ENCODE measurements around the gene SLC12A7.
A peak's percentile ranks its signal among the peaks of the same experiment; 100 is the strongest.

Gene SLC12A7

GRCh38 chr5:1116977-1117376 lies 5.1 kb upstream of the SLC12A7 start:
- Histone ChIP-seq H3K9me3 (ENCODE audit: low read length) (peaks cover 3% of the 10 kb centered on the region), H3K36me3 (ENCODE audit: insufficient read depth, low read length) (no peaks in the 10 kb centered on the region), H3K27me3 (ENCODE audit: insufficient read depth, low read length) (peaks cover 19% of the 10 kb centered on the region), H2AFZ (ENCODE audit: low read depth, low read length) (no peak overlapping the region), H3K4me1 (ENCODE audit: insufficient read depth, low read length) (no peaks in the 10 kb centered on the region), H3K4me3 (ENCODE audit: low read length) (no peak overlapping the region)

DNA sequence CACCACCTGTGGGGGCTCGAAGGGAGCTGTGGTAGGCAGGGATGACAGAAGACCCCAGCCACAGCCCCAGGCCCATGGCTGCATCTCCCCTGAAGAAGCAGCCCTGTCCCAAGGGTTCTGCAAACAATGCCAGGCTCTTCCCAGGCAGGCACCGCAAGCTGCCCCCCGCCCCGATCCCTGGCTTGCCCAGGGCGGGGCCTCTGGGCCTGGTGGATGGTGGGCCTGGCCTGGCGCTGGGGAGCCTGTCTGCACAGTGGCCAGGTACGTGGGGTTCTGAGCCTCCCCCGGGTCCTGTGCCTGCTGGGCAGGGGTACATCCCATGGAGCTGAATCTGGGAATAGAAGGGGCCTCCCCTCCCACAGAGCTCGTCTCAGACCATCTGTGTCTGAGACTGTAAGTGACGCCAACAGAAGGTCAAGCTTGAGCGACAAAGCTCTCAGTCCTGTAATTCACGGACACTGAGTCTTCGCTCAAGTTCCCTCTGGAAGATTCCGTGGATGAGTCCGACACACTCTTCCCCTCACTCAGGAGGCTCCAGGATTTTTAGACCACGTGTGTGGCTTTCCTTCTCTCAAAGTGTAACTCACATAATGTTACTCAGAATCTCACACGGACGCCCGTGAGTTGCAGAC lies 4.4 kb upstream of the SLC12A7 start:
- Histone ChIP-seq H3K36me3 (ENCODE audit: insufficient read depth, low read length) (no peaks in the 10 kb centered on the region), H3K27me3 (ENCODE audit: insufficient read depth, low read length) (peaks cover 19% of the 10 kb centered on the region), H3K4me3 (ENCODE audit: low read length) (no peak overlapping the region), H3K4me1 (ENCODE audit: insufficient read depth, low read length) (no peaks in the 10 kb centered on the region), H3K9me3 (ENCODE audit: low read length) (peaks cover 3% of the 10 kb centered on the region), H2AFZ (ENCODE audit: low read depth, low read length) (no peak overlapping the region)

- H3K4me1 ChIP-seq (ENCODE audit: insufficient read depth, low read length): peaks cover 7% of the 10 kb centered on the region
- no peaks in the 10 kb centered on the region for H3K36me3 ChIP-seq (ENCODE audit: insufficient read depth, low read length)
- H3K27me3 ChIP-seq (ENCODE audit: insufficient read depth, low read length): peaks cover 13% of the 10 kb centered on the region
- H2AFZ ChIP-seq (ENCODE audit: low read depth, low read length): no peak overlapping the region
- peaks cover 3% of the 10 kb centered on the region for H3K9me3 ChIP-seq (ENCODE audit: low read length)
- no peak overlapping the region for H3K4me3 ChIP-seq (ENCODE audit: low read length)
Observed at GRCh38 chr5:1115123-1115815, 3.4 kb upstream of the SLC12A7 start.

DNA sequence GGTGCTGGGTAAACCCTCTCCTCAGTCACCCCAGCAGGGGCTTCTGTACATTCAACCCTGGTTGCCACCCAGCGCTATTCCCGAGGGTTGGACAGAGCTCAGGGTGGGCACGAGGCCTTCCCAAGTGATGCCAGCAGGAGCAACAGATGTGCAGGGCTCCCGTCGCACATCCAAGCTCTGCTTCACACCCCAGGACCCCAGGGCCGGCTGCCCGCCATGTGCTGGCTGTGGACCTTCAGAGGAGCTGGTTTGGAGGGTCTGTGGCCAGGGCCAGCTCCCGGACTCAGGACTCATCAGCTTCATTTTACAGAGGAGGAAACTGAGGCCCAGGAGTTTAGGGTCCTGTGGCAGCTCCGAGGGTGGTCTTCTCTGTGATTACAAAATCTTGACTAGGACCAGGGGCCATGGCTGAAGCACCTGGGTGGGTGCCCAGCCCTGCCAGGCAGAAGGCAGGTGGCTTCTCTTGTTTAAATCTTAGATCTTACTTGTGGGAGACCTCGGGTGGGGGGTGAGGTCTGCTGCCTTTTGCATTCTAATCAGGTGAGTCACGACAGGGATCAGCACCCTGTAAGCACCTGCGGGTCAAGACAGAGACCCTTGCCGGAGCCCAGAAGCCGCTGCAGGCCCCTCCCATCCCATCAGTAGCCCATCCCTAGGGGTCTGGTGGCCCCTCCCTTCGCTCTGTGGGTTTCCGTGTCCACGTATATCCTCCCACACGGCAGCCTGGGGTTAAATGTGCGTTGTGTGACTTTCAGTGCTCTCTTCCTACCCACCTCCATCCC lies 2.1 kb upstream of the SLC12A7 start:
- Histone ChIP-seq H3K27me3 (ENCODE audit: insufficient read depth, low read length) (peaks cover 11% of the 10 kb centered on the region), H3K9me3 (ENCODE audit: low read length) (peaks cover 3% of the 10 kb centered on the region), H3K4me3 (ENCODE audit: low read length) (no peak overlapping the region), H3K36me3 (ENCODE audit: insufficient read depth, low read length) (no peaks in the 10 kb centered on the region), H2AFZ (ENCODE audit: low read depth, low read length) (no peak overlapping the region), H3K4me1 (ENCODE audit: insufficient read depth, low read length) (peaks cover 7% of the 10 kb centered on the region)

GRCh38 chr5:1113332-1113690 lies 1.4 kb upstream of the SLC12A7 start:
- Histone ChIP-seq H3K4me1 (ENCODE audit: insufficient read depth, low read length) (peaks cover 7% of the 10 kb centered on the region), H3K9me3 (ENCODE audit: low read length) (peaks cover 3% of the 10 kb centered on the region), H3K27me3 (ENCODE audit: insufficient read depth, low read length) (peaks cover 7% of the 10 kb centered on the region), H3K4me3 (ENCODE audit: low read length) (no peak overlapping the region), H2AFZ (ENCODE audit: low read depth, low read length) (no peak overlapping the region), H3K36me3 (ENCODE audit: insufficient read depth, low read length) (no peaks in the 10 kb centered on the region)

GRCh38 chr5:1112596-1113331 lies 901 bp upstream of the SLC12A7 start:
- Histone ChIP-seq H2AFZ (ENCODE audit: low read depth, low read length) (no peak overlapping the region), H3K9me3 (ENCODE audit: low read length) (peaks cover 3% of the 10 kb centered on the region), H3K27me3 (ENCODE audit: insufficient read depth, low read length) (peaks cover 7% of the 10 kb centered on the region), H3K4me3 (ENCODE audit: low read length) (no peak overlapping the region), H3K36me3 (ENCODE audit: insufficient read depth, low read length) (no peaks in the 10 kb centered on the region), H3K4me1 (ENCODE audit: insufficient read depth, low read length) (peaks cover 7% of the 10 kb centered on the region)

DNA sequence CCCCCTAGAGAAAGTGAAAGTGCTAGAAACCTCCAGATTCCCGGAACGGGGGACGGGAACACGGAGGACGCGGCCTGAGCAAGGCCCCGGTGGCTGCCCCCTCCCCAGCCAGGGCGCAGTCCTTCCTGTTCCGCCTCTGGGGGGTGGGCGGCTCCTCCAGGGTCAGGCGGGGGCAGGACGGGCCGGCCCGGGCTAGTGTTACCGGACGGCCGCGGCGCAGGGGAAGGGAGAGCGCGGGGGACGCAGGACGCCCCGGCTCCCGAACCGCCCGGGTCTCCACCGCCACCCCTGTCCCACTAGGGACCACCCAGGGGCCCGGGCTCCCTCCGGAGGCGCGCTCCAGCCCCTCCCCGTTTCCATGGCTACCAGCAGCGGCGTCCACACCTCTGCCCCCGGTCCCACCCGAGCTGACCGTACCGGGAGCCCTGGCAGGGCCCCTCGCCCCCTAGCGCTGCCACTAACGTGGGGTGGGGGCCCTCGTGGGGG lies 579 bp downstream of the SLC12A7 start:
- peaks cover 3% of the 10 kb centered on the region for H3K9me3 ChIP-seq (ENCODE audit: low read length)
- peak overlapping the region; percentile 92 for H2AFZ ChIP-seq (ENCODE audit: low read depth, low read length)
- peaks cover 7% of the 10 kb centered on the region for H3K4me1 ChIP-seq (ENCODE audit: insufficient read depth, low read length)
- peak overlapping the region; percentile 75 for H3K4me3 ChIP-seq (ENCODE audit: low read length)
- H3K36me3 ChIP-seq (ENCODE audit: insufficient read depth, low read length): peaks cover 4% of the 10 kb centered on the region
- H3K27me3 ChIP-seq (ENCODE audit: insufficient read depth, low read length): peaks cover 7% of the 10 kb centered on the region

DNA sequence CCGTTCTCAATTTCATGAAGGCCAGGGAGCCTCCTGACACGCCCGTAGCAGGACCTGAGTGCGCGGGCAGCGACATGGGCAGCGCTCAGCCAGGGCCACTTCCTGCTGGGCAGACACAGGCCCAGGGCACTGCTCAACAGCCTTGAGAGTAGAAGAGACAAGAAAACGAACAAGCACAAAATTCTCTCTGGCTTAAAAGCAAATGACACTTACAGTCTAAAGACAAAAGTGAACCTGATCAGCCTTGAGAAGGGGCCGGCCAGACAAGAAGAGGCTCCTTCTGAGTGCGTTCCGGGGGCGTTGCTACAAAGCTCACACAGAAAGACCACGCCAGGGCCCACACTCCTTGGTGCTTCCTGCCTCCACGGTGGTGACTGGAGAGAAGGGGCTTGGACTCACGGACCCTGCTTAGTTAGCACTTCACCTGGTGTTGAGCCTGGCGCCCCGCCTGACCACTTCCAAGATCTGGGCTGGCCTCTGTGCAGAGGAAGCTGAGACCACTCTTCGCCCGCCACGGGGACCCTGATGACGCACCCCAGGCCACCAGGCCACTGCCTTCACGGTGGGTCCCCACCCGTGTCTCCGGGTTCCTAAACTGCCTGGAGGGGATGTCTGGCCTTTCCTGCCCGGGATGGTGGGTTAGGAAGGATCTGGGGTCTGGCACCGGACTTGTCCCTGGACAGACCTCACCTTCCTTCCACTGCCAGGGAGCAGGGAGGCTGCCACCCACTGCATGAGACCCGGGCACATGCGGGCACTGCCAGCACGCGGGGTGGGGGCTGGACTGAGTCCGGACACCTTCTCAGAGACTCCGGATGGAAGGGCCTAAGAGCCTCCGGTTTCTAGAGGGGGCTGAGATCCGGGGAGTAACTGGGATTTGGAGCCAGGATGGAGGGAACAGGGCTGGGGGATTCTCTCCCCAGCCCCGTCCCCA lies 1.3 kb downstream of the SLC12A7 start:
- peaks cover 7% of the 10 kb centered on the region for H3K27me3 ChIP-seq (ENCODE audit: insufficient read depth, low read length)
- peaks cover 3% of the 10 kb centered on the region for H3K9me3 ChIP-seq (ENCODE audit: low read length)
- peak overlapping the region; percentile 92 for H2AFZ ChIP-seq (ENCODE audit: low read depth, low read length)

DNA sequence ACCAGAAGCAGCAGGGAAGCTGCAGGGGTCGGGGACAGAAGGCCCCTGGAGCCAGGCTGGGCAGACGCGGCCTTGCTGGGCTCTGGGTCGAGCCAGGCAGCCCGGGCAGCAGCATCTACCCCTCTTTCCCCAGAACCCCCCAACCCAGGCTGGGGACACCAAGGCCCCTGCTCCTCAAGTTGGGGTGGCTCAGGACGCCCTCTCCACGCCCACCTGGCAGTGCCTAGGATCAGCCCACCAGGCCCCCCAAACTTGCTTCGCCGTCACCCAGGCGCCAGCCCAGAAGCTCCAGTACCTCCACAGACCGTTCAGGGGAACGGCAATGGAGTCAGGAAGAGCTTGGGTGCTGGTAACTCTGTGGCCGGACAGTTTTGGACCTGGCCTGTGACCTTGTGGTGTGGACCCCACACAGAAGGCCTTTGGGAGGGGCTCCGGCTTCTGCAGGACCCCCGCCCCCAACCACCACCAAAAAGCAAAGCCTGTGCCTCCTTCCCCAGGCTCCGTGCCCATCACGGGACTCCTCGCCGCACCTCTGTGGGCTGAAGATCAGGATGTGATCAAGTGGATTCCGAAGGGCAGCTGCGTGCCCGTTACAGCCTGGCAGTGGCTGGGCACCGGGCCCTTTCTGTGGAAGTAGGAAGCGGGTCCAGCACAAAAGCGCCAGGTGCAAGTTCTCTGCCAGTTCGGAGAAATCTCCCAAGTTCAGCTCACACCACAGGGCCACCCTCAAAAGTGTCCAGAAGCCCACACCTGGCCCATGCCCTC lies 2.1 kb downstream of the SLC12A7 start:
- Histone ChIP-seq H3K4me3 (ENCODE audit: low read length) (no peak overlapping the region), H3K36me3 (ENCODE audit: insufficient read depth, low read length) (peaks cover 4% of the 10 kb centered on the region), H3K27me3 (ENCODE audit: insufficient read depth, low read length) (peaks cover 7% of the 10 kb centered on the region), H2AFZ (ENCODE audit: low read depth, low read length) (no peak overlapping the region), H3K9me3 (ENCODE audit: low read length) (peaks cover 1% of the 10 kb centered on the region), H3K4me1 (ENCODE audit: insufficient read depth, low read length) (peaks cover 7% of the 10 kb centered on the region)

More for the DNA sequence above, 1.3 kb downstream of the SLC12A7 start:
- Histone ChIP-seq H3K4me3 (ENCODE audit: low read length) (peak overlapping the region; percentile 75), H3K36me3 (ENCODE audit: insufficient read depth, low read length) (peaks cover 4% of the 10 kb centered on the region), H3K4me1 (ENCODE audit: insufficient read depth, low read length) (peaks cover 7% of the 10 kb centered on the region)

DNA sequence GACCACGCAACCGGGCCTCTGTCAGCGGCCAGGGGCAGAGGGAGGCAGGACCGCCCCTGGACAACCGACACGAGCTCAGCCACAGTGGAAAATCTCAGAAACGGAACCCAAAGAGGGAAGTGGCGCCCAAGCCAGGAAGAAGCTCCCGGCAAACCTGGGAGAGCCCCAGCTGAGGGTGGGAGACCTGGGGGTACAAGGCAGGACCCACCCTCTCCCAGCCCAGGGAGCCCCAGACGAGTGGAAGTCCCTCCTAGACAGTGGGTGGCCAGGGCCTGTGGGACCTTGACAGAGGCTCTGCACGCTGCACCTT lies 3.0 kb downstream of the SLC12A7 start:
- H2AFZ ChIP-seq (ENCODE audit: low read depth, low read length): no peak overlapping the region
- H3K9me3 ChIP-seq (ENCODE audit: low read length): no peaks in the 10 kb centered on the region
- peaks cover 7% of the 10 kb centered on the region for H3K4me1 ChIP-seq (ENCODE audit: insufficient read depth, low read length)
- H3K27me3 ChIP-seq (ENCODE audit: insufficient read depth, low read length): no peaks in the 10 kb centered on the region
- H3K36me3 ChIP-seq (ENCODE audit: insufficient read depth, low read length): peaks cover 4% of the 10 kb centered on the region
- H3K4me3 ChIP-seq (ENCODE audit: low read length): no peak overlapping the region

- Histone ChIP-seq H3K9me3 (ENCODE audit: low read length) (no peaks in the 10 kb centered on the region), H2AFZ (ENCODE audit: low read depth, low read length) (no peak overlapping the region), H3K4me1 (ENCODE audit: insufficient read depth, low read length) (peaks cover 7% of the 10 kb centered on the region), H3K36me3 (ENCODE audit: insufficient read depth, low read length) (peaks cover 4% of the 10 kb centered on the region), H3K4me3 (ENCODE audit: low read length) (no peak overlapping the region), H3K27me3 (ENCODE audit: insufficient read depth, low read length) (no peaks in the 10 kb centered on the region)
Observed at GRCh38 chr5:1108023-1108864, 3.6 kb downstream of the SLC12A7 start.
